Activated naive CD4-positive, alpha-beta T cell treated with Interleukin-2 at 50 U/mL for 16 hours (primary cell): ENCODE results near the gene BDKRB1.

ENCODE experiments used
- DNase-seq: peaks from one replicate; pipeline ENCODE4 v3.0.0-alpha.2; 2020

The BDKRB1 gene

GRCh38 chr14:96263347-96264199, 7.6 kb downstream of the BDKRB1 start:
- DNase-seq, result no peak

DNA sequence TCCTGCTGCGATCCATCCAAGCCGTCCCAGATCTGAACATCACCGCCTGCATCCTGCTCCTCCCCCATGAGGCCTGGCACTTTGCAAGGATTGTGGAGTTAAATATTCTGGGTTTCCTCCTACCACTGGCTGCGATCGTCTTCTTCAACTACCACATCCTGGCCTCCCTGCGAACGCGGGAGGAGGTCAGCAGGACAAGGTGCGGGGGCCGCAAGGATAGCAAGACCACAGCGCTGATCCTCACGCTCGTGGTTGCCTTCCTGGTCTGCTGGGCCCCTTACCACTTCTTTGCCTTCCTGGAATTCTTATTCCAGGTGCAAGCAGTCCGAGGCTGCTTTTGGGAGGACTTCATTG, 8.2 kb downstream of the BDKRB1 start:
- DNase-seq, result no peak

GRCh38 chr14:96264853-96265252, 8.8 kb downstream of the BDKRB1 start:
- DNase-seq, result no peak

DNA sequence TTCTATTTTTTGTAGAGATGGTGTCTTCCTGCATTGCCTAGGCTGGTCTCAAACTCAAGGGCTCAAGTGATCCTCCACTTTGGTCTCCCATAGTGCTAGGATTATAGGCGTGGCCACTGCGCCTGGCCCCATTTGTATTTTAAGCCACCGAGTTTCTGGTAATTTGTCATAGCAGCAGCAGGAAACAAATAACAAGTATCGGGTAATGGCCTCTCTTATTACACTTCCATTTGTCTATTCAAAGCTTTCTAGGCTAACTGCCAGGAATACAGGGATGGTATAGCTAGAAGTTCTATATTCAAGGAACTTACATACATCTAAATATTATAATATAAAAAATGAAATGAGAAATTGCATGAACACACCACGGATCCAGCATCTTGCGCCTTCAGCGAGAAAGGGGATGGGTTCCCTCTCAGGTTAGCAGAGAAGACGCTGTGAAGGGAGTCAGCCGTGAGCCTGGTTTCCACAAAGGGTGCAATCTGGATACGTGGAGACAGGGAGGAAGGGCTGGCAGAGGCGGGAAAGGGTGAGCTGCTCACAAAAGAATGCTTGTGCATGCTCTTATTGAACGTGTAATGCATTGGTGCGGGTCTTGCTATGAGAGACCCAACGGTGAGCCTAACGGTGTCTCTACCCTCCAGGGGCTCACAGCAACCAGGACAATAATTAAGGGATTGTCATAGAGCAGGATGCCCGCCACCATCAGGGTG, 9.5 kb downstream of the BDKRB1 start:
- DNase-seq, result no peak

GRCh38 chr14:96267336-96267735, 11.3 kb downstream of the BDKRB1 start:
- DNase-seq, result no peak

GRCh38 chr14:96267916-96268315, 11.9 kb downstream of the BDKRB1 start:
- DNase-seq, result no peak

GRCh38 chr14:96268431-96269358, 12.7 kb downstream of the BDKRB1 start:
- DNase-seq, result no peak

DNA sequence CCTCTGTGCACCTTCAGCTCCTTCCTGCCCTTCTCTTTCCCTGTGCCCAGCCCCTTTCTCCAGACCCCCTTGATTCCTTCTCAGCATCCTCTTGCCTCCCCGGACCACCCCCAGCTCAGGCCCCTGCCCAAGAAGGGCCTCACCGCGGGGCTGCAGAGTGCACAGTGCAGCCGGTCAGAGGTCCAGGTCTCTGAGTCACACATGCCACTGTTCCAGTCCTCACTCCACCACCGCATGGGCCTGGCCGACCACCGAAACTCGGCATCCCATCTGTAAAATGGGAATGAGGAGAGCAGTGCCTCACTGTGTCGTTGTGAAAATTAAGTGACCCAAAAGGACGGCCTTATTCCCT, 13.3 kb downstream of the BDKRB1 start:
- DNase-seq, result no peak

- DNase-seq, result no peak
Measured at GRCh38 chr14:96270565-96271420, 14.8 kb downstream of the BDKRB1 start.

GRCh38 chr14:96271421-96271762, 15.4 kb downstream of the BDKRB1 start:
- no peak for DNase-seq

- DNase-seq, result no peak
Measured at GRCh38 chr14:96272777-96273473, 16.9 kb downstream of the BDKRB1 start.

GRCh38 chr14:96273629-96274028, 17.6 kb downstream of the BDKRB1 start:
- no peak for DNase-seq

GRCh38 chr14:96274122-96274521, 18.1 kb downstream of the BDKRB1 start:
- no peak for DNase-seq

DNA sequence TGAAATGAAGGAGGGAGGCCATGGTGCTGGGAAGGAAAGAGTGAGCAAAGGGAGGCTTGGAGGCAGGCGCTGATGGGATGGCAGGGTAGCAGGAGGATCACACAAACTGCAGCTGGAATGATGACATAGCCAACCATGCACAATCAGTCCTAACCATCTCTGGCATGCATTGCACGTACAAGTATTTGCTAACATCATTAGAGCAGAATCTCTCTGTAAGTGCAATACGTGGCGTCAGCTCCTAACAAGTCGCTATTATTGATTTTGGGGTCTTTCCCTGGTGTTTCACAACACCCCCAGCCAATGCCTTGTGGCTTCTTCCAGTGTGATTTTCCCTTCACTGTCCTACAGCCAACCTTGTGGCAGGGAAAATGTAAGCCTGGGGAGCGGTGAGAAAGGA, 18.5 kb downstream of the BDKRB1 start:
- no peak for DNase-seq

- peak; percentile 68 for DNase-seq
Measured at GRCh38 chr14:96275177-96276112, 19.4 kb downstream of the BDKRB1 start.

DNA sequence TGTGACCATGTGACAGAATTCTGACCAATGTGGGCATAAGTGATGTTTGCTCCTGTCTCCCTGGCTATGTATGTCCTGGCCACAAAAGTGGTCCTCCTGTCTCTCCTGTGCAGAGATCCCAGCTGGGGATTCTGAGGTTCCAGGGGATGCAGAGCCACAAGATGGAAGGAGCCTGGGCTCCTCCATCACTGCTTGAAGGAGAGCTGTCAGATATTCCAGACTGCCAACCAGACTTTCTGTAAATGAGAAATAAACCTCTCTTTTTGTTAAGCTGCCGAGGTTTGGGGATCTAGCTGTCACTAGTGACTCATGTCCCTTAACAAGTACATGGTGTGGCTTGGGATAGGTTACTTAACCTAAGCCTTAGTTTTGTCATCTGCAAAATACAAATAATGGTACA, 21.9 kb downstream of the BDKRB1 start:
- no peak for DNase-seq

GRCh38 chr14:96279564-96279963, 23.6 kb downstream of the BDKRB1 start:
- DNase-seq, result no peak

DNA sequence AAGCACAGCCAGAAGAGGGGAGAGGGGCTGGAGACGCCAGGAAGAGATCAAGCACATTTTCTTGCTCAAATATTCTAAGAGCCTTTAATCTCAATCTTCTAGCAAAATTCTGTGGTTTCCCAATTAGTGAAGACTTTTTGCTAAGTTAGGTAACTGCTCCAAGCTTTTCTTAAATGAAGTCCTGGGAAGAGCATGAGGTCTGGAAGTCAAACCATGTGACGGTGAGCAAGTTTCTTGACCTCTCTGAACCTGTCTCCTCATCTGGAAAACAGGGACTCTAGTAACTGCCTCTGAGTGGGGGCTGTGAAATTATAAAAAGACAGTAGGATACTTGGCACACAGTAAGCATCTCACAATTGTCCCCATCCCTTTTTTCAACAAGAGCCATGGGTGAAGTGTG, 24.1 kb downstream of the BDKRB1 start:
- DNase-seq, result no peak

DNA sequence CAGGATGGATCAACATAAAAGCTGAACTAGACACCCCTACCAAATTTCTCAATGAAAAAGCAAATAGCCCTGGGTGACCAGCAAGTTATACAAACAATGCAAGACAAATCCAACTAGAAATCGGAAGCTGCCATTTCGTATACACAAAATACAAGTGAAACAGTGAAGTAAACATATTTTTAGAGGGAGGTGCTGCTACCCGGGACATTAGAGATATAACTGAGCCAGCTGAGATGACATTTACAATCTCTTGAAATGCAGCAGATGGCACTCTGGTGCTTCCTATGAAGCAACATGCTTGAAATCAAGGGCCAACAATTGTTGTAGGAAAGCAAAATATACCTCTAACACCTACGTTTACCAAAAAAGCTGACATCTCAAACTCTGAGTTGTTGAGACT, 25.5 kb downstream of the BDKRB1 start:
- no peak for DNase-seq

DNA sequence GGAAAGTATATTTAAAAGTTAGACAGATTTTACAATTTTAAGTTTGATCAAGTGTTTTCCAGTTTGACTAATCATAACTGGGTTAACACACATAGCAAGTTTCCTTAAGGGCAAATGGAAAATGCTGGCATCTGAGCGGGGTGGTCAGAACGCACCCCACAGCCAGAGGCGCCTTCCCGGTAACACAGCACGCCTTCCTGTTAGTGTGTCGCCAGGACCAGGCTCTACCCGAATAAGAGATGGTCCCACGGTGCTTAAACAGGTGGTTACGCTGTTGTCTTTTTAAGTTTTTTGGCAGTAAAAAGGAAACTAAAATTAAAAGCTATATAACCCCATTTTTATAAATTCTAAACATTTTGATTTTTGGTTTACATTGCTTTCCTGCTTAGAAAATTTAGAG, 28.0 kb downstream of the BDKRB1 start:
- DNase-seq, result no peak

DNA sequence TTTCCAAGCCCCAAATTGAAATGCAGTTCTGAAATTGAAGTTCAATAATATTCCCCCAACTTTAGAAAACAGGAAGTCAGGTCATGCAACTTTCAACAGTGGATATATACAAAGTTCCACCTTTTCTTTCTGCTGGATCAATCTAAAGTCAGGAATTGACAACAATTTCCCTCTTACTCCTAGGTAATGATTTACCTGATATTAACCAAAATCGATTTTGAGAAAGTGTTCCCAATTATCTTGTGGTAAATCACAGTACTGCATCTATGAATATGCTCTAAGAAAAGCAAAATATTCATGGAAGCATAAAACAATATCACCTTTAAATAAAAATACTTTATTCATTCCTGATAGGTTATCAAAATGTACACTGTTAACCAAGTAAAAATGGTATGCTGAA, 28.4 kb downstream of the BDKRB1 start:
- no peak for DNase-seq
